CD14-positive monocyte (primary cell): ENCODE data around the gene PEAK1. TPM values are rescaled to one million over a fixed set of nuclear protein-coding genes. Genes with fewer than 3 reads are reported as not detected.

Source experiments
- DNase-seq, 3 donors: peaks; one replicate each; pipeline ENCODE4 v3.0.0-alpha.2; 2011 to 2022
- H2AFZ ChIP-seq: 2 replicates; pipeline ENCODE4 v1.6.0; 2012; ENCODE audit warnings: mild to moderate bottlenecking, low read depth, low read length, inconsistent platforms; ENCODE audit not compliant: insufficient read depth, poor library complexity, severe bottlenecking
- H3K27ac ChIP-seq, 2 donors: 1 replicate in 1 of 2; 2 replicates in 1 of 2; pipeline ENCODE4 v1.5.1; 2012 to 2013; ENCODE audit warnings: low read length in 2 of 2, control low read depth in 1 of 2, inconsistent platforms in 1 of 2, low read depth in 1 of 2, mild to moderate bottlenecking in 1 of 2
- H3K27me3 ChIP-seq, 2 donors: one replicate each; pipeline versions ENCODE4 v1.6.0 to v1.6.1; 2011 to 2013; ENCODE audit warnings: low read length in 2 of 2; ENCODE audit not compliant: control insufficient read depth in 2 of 2, insufficient read depth in 2 of 2
- H3K36me3 ChIP-seq, 2 donors: replicated peaks in 1 of 2; 1 replicate in 1 of 2; 2 replicates in 1 of 2; pipeline versions ENCODE4 v1.5.1 to v1.6.1; 2012 to 2013; ENCODE audit warnings: low read length in 2 of 2, control low read depth in 1 of 2, inconsistent platforms in 1 of 2, mild to moderate bottlenecking in 1 of 2; ENCODE audit not compliant: insufficient read depth in 2 of 2, control insufficient read depth in 1 of 2
- H3K4me1 ChIP-seq, 2 donors: 1 replicate in 1 of 2; 2 replicates in 1 of 2; pipeline versions ENCODE4 v1.5.1 to v1.6.1; 2012 to 2013; ENCODE audit warnings: low read length in 2 of 2, control low read depth in 1 of 2, inconsistent platforms in 1 of 2, mild to moderate bottlenecking in 1 of 2, moderate library complexity in 1 of 2; ENCODE audit not compliant: insufficient read depth in 2 of 2, control insufficient read depth in 1 of 2
- H3K4me2 ChIP-seq: replicated peaks from 2 replicates; pipeline ENCODE3; 2012; ENCODE audit warnings: low read length, moderate library complexity, mild to moderate bottlenecking; ENCODE audit not compliant: poor library complexity, severe bottlenecking; ENCODE audit errors: extremely low read depth
- H3K4me3 ChIP-seq, 3 experiments: fragments of 200-600 bp in 1 of 3; sonication (generic) in 1 of 3; replicated peaks in 1 of 3; 1 replicate in 2 of 3; 2 replicates in 1 of 3; pipeline ENCODE4 v1.5.1; 2011 to 2013; ENCODE audit warnings: low read length in 3 of 3, mild to moderate bottlenecking in 3 of 3, control low read depth in 2 of 3, low read depth in 2 of 3, inconsistent platforms in 1 of 3, moderate library complexity in 1 of 3
- H3K79me2 ChIP-seq: 2 replicates; pipeline ENCODE4 v1.6.0; 2012; ENCODE audit warnings: mild to moderate bottlenecking, control low read depth, inconsistent platforms, low read length, moderate library complexity; ENCODE audit not compliant: insufficient read depth
- H3K9ac ChIP-seq: 2 replicates; pipeline ENCODE4 v1.6.0; 2017; ENCODE audit warnings: low read length, mild to moderate bottlenecking; ENCODE audit not compliant: insufficient read depth, poor library complexity, severe bottlenecking
- H3K9me3 ChIP-seq, 2 donors: replicated peaks in 1 of 2; 1 replicate in 1 of 2; 2 replicates in 1 of 2; pipeline versions ENCODE4 v1.5.1 to v1.6.1; 2012 to 2013; ENCODE audit warnings: low read length in 2 of 2, control low read depth in 1 of 2; ENCODE audit not compliant: control insufficient read depth in 1 of 2, insufficient read depth in 1 of 2
- H4K20me1 ChIP-seq: 2 replicates; pipeline ENCODE4 v1.6.0; 2012; ENCODE audit warnings: mild to moderate bottlenecking, low read length, control low read depth, moderate library complexity; ENCODE audit not compliant: insufficient read depth
- H3K27ac Mint-ChIP-seq, 7 donors: one replicate each; pipeline ENCODE4 v1.8.0; 2020; ENCODE audit warnings: mild to moderate bottlenecking in 7 of 7, mixed read lengths in 7 of 7, moderate library complexity in 6 of 7, inconsistent platforms in 2 of 7
- H3K27me3 Mint-ChIP-seq, 3 donors: one replicate each; pipeline ENCODE4 v1.8.0; 2021 to 2022; ENCODE audit warnings: low read depth in 3 of 3, mild to moderate bottlenecking in 3 of 3, mixed read lengths in 3 of 3, moderate library complexity in 3 of 3, inconsistent platforms in 1 of 3
- H3K36me3 Mint-ChIP-seq, 2 donors: one replicate each; pipeline ENCODE4 v1.8.0; 2020; ENCODE audit warnings: mixed read lengths in 2 of 2, inconsistent platforms in 1 of 2, mild to moderate bottlenecking in 1 of 2
- H3K4me1 Mint-ChIP-seq: one replicate; pipeline ENCODE4 v1.8.0; 2020; ENCODE audit warnings: mild to moderate bottlenecking, mixed read lengths
- H3K4me3 Mint-ChIP-seq, 2 donors: one replicate each; pipeline ENCODE4 v1.8.0; 2020; ENCODE audit warnings: mild to moderate bottlenecking in 2 of 2, mixed read lengths in 2 of 2, moderate library complexity in 1 of 2
- H3K9me3 Mint-ChIP-seq, 7 donors: one replicate each; pipeline ENCODE4 v1.8.0; 2020 to 2022; ENCODE audit warnings: mixed read lengths in 7 of 7, mild to moderate bottlenecking in 6 of 7, moderate library complexity in 6 of 7, inconsistent platforms in 2 of 7
- WGBS: methylation state at CpG from one replicate; pipeline ENCODE4 v1.1.5; 2013; ENCODE audit warnings: missing lambda C conversion rate; ENCODE audit not compliant: insufficient coverage; 5-methylcytosine and 5-hydroxymethylcytosine counted together
- intact Hi-C, 2 donors: fragments of 100-400 bp; cut with micrococcal nuclease; formaldehyde crosslinking; loops; one replicate each; pipeline versions ENCODE4 v1.15.0 to v1.15.1; 2023
- polyA plus RNA-seq, 3 donors: library from polyadenylated mRNA; depleted of rRNA in 1 of 3; unstranded in 2 of 3; stranded (reverse) in 1 of 3; fragments of 300-500 nt in 2 of 3; fragments of >200 nt in 1 of 3; fragmentation: Illumina TruSeq in 2 of 3; gene quantifications; 1 replicate in 2 of 3; 2 replicates in 1 of 3; pipeline ENCODE4 v1.2.3, GENCODE V29; 2012 to 2021
- TF ChIP-seq, protein P1 (sequence below): fragments of 200-600 bp; IDR thresholded peaks from one replicate; pipeline ENCODE4 v1.8.0; 2022; ENCODE audit warnings: antibody characterized with exemption, mild to moderate bottlenecking

Gene PEAK1
- polyA plus RNA-seq, 3 donors, result 0.85 to 8.7 (median 1.1) TPM

GRCh38 chr15:77436822-77437221 is 16.9 kb upstream of the PEAK1 start:
- Histone ChIP-seq H3K4me3 (no peak overlapping the region), H3K79me2 (peaks cover 9% of the 10 kb centered on the region), H2AFZ (no peak overlapping the region), H3K9ac (no peak overlapping the region), H3K36me3 (no peaks in the 10 kb centered on the region), H4K20me1 (peaks cover 17% of the 10 kb centered on the region), H3K4me2 (no peak overlapping the region), H3K27me3 (no peaks in the 10 kb centered on the region), H3K27ac (no peak overlapping the region), H3K4me1 (no peaks in the 10 kb centered on the region), H3K9me3 (no peaks in the 10 kb centered on the region)
- intact Hi-C loops, result no loop called here
- Mint-ChIP-seq H3K36me3 (peaks cover 5 to 7% of the 10 kb centered on the region in 2 donors), H3K9me3 (peaks cover 0 to 2% (median 0%) of the 10 kb centered on the region in 7 donors), H3K27ac (peak overlapping the region in 1 of 7 donors; percentile 9), H3K4me3 (no peak overlapping the region), H3K4me1 (peaks cover 13% of the 10 kb centered on the region), H3K27me3 (peaks cover 0 to 2% (median 0%) of the 10 kb centered on the region in 3 donors)
- WGBS, result 83% methylated on average over 2 of the region's 2 CpGs
- TF ChIP-seq, protein P1, sequence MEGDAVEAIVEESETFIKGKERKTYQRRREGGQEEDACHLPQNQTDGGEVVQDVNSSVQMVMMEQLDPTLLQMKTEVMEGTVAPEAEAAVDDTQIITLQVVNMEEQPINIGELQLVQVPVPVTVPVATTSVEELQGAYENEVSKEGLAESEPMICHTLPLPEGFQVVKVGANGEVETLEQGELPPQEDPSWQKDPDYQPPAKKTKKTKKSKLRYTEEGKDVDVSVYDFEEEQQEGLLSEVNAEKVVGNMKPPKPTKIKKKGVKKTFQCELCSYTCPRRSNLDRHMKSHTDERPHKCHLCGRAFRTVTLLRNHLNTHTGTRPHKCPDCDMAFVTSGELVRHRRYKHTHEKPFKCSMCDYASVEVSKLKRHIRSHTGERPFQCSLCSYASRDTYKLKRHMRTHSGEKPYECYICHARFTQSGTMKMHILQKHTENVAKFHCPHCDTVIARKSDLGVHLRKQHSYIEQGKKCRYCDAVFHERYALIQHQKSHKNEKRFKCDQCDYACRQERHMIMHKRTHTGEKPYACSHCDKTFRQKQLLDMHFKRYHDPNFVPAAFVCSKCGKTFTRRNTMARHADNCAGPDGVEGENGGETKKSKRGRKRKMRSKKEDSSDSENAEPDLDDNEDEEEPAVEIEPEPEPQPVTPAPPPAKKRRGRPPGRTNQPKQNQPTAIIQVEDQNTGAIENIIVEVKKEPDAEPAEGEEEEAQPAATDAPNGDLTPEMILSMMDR, result no peak
- DNase-seq, result no peak

DNA sequence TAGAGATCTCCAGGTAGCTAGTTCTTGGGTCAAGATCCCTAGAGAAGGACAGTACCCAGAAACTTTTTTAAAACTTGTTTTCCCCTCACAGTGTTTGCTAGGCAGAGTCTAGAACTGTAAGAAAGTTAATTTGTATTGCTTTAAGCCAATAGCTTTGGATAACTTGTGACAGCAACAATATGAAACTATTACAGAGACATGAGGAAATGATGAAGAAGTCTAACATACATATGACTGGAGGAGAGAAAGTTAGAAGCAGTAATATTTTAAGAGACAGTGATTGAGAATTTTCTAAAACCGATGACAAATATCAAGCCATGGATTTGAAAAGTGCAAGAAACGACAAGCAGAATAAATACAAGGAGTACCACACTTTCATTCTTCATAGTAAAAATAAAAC is 10.7 kb upstream of the PEAK1 start:
- DNase-seq, result no peak
- intact Hi-C loops, result no loop called here
- H3K4me2 ChIP-seq, result no peak overlapping the region
- H3K27ac ChIP-seq, result no peak overlapping the region
- H3K27me3 ChIP-seq, result no peaks in the 10 kb centered on the region
- Mint-ChIP-seq H3K27ac (no peak overlapping the region), H3K4me1 (peaks cover 6% of the 10 kb centered on the region), H3K36me3 (peaks cover 3 to 4% of the 10 kb centered on the region in 2 donors), H3K4me3 (no peak overlapping the region), H3K27me3 (no peaks in the 10 kb centered on the region), H3K9me3 (no peaks in the 10 kb centered on the region)
- H4K20me1 ChIP-seq, result peaks cover 26% of the 10 kb centered on the region
- no peaks in the 10 kb centered on the region for H3K9me3 ChIP-seq
- no peak overlapping the region for H3K4me3 ChIP-seq
- no CpG with 5 or more reads among the region's 2 CpGs for WGBS
- no peak overlapping the region for H3K9ac ChIP-seq
- H3K79me2 ChIP-seq, result peaks cover 36% of the 10 kb centered on the region
- TF ChIP-seq, protein P1, result no peak
- H3K4me1 ChIP-seq, result no peaks in the 10 kb centered on the region
- no peaks in the 10 kb centered on the region for H3K36me3 ChIP-seq
- no peak overlapping the region for H2AFZ ChIP-seq
